NCI-H460 (cell line): ENCODE data around the gene GUK1. TPM values are rescaled to one million over a fixed set of nuclear protein-coding genes. Genes with fewer than 3 reads are reported as not detected.
A peak's percentile ranks its signal among the peaks of the same experiment; 100 is the strongest.
"Not testable (repeated sequence)": the region's sequence is repeated elsewhere in the genome, so short reads cannot be mapped to it uniquely, and the experiment has no call there.

Experiments
- DNase-seq: peaks from one replicate; pipeline ENCODE4 v3.0.0-alpha.2; 2016; ENCODE audit warnings: low read depth; ENCODE audit errors: extremely low read depth
- total RNA-seq: library from RNA; depleted of rRNA; stranded (reverse); fragments of >200 nt; shearing (Covaris generic); gene quantifications from 2 replicates; pipeline ENCODE4 v1.2.3, GENCODE V29; 2014

The GUK1 gene
- total RNA-seq, 1 experiment from 2014 or later, result 169 TPM

DNA sequence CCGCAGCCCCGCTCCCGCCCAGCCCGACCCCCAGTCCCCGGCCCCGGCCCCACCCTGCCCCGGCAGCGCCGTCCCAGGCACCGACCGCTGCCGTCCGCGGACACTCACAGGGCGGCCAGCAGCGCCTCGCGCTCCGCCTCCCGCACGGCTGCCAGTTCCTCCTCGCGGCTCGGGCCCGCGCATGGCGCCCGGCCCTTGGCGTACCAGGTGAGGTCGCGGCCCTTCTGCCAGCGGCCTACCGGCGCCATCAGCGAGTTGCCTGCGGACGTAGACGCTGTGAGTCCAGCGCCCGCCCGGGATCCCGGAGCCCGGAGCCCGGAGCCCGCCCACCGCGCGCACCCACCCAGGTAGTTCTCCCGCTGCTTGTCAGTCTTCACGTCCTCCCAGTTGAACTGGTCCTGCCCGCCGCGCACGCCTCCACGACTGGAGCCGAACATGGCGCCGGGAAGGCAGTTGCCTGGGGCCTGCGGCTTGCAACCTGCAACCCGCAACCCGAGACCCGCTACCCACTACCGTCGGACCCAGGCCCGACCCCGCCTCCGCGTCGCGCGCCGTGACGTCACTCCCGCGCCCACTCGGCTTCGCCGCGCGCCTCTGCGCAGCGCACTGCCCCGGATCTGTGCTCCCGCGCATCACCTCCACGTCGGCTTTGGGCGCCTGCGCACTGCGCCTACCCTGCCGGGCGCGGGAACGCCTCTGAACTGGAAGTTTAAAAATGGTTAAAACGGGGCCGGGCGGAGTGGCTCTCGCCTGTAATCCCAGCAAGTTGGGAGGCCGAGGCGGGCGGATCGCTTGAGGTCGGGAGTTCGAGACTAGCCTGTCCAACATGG, 37.1 kb upstream of the GUK1 start, which contains the start of gene C1orf35:
C1orf35 (minus strand) TSS at position 535 of the 830 bp plus-strand sequence; CDS start at position 437, 98 bp downstream.
- peak; percentile 93 for DNase-seq

GRCh38 chr1:228104526-228105269, 35.4 kb upstream of the GUK1 start:
- no peak for DNase-seq

DNA sequence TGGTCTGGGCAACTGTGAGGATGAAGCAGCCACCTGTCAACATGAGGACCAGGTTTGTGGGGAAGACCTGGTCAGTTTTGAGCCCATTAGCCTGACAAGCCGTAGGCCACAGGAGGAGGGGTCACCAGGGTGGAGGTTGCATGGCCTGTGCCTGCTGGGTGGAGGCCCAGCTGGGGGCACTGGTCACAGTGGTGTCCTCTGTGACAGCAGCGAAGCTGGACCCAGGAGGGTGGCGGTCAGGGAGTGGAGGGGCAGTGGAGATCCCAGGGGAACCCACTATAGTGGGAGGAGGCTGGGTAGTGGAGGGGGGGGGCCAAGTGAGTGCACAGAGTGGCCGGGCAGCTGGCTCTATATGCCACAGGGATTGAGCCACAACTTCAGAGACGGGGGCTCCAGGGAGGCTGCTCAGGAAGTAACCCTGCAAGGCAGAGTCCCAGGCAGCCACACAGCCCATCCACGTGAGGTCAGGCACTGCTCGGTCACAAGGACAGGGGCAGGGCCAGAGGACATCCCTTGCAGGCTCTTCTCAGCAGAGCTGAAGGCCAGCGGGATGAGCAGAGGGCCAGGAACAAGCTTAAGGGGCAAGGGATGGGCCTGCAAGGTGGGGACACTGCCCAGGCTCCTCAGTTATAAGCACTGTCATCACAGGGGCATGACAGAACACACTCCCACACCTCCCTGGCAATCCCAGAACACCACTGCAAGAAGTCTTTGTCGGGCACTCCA, 34.6 kb upstream of the GUK1 start:
- DNase-seq, result no peak

DNA sequence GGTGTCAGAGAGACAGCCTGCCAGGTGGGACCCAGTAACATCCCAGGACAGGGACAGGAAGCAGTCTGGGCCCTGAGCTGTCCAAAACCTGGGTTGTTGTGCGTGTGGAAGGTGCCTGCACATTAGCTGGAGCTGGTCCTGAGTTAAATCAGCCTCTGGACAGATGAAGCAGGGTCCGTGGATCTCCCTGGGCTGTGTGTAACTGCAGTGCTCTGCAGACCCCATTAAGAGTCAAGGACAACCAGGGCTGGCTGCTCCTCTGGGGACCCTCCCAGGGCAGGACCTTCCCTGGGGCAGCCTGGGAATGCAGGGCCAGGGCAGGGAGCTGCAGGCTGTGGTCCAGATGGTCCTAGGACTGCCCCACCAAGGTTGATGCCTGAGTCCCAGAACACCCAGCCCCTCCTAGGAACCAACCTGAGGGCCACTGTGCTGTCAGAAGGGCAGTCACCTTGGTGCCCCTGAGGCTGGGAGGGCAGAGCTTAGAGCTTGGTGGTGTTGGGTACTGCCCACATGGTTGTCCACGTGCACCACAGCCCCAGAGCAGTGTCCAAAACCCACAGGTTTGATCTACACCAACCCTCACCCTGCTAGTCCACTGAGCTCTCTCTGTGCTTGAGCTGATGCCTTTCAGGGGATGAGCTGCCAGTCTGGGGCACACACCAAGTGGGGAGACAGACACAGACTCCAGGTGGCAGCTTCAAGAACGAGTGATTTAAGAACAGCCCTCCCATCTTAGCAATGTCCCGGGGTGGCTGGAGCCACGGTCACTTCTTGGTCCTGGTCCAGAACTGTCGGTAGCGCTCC, 33.9 kb upstream of the GUK1 start:
- DNase-seq, result no peak

DNA sequence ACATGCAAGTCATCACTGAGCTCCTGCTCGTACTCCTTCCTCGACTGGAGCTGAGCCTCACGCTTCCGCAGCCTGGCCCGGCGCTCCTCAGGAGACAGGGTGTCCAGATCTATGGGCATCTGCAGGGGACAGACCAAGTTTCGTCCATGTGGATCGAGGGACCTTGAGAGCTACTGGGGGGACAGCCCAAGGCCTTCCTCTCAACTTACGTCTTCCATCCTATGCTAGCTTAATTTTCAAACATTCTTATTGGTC, 33.4 kb upstream of the GUK1 start:
- no peak for DNase-seq

DNA sequence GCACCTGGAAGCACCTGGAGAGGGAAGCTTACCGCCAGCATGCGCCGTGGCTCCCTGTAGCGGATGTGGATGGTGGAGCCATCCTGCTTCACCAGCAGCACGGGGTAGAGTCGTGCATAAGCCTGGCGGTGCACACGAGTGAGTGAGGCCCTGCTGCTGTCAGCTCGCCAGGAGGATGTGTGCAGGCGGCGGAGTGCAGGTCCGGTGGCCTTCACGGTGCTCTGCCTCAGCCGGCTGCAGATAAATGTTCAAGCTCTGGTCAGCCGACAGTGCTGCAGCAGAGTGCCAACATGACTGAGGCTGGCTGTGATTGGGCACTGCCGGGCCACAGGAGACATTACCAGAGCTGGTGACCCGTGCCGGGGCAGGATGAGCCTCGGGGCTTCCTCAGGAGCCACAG, 32.4 kb upstream of the GUK1 start:
- no peak for DNase-seq

DNA sequence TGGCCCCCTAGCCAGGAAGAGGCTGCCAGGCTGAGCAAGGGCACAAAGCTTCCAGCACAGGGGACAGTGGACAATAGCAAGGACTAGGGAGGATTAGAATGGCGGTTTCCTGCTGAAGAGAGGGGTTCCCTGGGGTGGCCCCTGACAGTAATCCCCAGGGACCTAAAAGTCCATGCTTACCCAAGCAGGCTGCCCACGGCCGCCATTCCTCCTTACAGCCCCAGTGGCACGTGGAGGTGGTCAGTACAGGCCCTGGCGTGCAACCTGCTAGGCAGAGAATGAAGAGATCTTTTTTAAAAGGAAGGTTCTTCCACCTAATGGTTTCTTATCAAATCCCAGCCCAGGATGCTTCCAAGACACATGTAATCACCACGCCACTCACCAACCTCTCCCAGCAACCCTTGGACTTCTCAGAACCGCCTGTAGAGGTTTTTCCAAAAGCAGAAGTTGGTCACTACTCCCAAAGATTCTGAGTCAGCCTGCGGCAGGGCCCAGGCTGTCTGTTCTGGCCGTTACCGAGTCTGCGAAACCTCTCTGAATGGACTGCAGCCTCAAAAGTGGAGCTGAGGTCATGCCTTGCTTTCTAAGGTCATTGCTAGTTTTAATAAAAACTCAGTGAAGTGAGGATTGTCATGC, 31.9 kb upstream of the GUK1 start:
- no peak for DNase-seq

DNA sequence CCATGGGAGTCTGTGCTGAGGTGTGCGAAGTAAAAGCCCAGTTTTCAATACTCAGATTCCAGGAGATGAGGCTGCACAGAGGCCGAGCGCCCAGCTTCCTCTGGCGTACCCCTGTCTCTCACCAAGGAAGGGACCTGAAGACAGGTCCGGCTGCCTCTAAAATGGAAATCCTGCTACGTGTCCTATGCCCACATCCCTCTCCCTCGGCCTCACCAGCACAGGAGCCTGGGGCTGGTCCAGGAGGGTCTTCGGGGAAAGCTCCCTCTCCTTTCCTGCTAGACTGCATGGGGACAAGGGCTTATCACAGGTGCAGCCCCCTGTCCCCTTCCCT, 31.4 kb upstream of the GUK1 start:
- no peak for DNase-seq

GRCh38 chr1:228109073-228109961, 30.8 kb upstream of the GUK1 start, which contains the start of gene MRPL55:
Gene MRPL55, minus strand, starts transcription at chr1:228109299. Its CDS starts 1,039 bp downstream, at chr1:228108260.
- peak; percentile 98 for DNase-seq

DNA sequence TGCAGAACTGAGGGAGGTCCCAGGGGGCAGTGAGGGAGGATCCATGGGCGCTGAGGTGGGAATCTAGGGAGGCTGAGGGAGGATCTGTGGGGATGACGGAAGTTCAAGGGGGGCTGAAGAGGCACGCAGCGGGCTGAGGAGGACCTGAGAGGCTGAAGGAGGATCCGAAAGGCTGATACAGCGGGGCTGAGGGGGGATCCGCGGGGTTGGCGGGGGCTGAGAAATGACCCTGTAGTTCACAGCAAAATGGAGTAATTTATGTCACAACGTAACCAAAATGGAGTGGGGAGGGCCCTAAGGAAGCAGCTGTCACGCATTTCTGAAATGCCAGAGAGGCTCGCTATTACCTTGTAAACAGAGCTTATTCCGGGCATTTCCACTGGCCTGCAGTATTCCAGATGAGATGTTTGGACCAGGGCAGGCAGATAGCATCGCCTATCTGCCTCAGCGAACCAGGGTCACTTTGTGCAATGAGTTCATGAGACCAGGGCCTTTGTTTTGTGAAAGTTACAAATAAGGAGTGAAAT, 30.1 kb upstream of the GUK1 start:
- no peak for DNase-seq

DNA sequence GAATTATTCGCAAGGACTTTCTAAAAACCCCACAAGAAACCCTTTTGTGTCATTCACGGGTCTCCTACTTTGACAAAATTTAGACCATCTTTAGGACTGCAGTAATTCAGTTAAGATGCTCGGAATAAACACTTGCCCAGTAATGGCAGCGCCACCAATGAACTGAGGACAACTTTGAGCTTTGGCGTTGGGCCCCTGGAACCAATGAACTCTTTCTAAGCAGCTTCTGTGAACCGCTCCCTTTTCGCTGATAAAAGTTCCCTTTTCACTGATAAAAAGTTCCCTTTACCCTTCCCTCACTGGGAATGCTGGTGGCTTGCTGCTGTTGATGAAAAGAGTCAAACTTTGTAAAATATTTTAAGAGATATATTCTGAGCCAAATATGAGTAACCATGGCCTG, 29.5 kb upstream of the GUK1 start:
- no peak for DNase-seq

DNA sequence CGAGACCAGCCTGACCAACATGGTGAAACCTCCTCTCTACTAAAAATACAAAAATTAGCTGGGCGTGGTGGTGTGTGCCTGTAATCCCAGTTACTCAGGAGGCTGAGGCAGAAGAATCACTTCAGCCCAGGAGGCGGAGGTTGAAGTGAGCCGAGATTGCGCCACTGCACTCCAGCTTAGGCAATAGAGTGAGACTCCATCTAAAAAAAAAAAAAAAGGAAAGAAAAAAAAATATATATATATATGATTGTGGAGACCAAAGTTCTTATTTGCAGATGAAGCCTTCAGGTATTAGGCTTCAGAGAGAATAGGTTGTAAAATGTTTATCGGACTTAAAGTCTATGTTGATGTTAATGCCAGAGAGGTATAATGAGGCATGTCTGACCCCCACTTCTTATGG, 28.8 kb upstream of the GUK1 start:
- DNase-seq, result not testable (repeated sequence)

DNA sequence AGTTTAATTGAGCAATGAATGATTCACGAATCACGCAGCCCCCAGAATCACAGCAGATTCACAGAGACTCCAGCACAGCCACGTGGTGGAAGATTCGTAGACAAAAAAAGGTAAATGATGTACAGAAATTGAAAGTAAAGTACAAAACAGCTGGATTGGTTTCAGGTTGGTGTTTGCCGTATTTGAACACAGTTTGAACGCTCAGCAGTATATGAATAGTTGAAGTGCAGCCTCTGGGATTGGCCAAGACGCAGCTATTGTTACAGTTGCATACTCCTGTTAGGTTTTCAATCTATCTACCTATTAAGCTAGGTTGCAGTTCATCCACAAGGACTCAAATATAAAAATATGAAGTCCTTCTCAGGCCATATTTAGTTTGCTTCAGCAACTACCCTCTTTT, 27.9 kb upstream of the GUK1 start:
- no peak for DNase-seq

- no peak for DNase-seq
Measured at GRCh38 chr1:228112617-228113016, 27.5 kb upstream of the GUK1 start.

- DNase-seq, result no peak
Measured at GRCh38 chr1:228114827-228115226, 25.3 kb upstream of the GUK1 start.

DNA sequence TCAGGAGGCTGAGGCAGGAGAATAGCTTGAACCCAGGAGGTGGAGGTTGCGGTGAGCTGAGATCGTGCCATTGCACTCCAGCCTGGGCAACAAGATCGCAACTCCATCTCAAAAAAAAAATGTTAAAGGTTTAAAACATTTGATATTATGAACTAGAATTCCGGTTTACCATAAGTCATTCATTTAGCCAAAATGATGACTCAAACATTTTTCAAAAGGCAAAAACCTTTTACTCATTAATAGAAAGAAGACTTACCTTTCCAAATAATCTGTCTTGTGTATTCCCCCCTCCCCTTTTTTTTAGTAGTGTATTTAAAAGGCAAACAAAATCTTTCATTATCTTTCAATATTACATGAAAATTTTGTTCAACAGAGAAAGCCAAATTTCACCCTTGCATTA, 22.7 kb upstream of the GUK1 start:
- no peak for DNase-seq

DNA sequence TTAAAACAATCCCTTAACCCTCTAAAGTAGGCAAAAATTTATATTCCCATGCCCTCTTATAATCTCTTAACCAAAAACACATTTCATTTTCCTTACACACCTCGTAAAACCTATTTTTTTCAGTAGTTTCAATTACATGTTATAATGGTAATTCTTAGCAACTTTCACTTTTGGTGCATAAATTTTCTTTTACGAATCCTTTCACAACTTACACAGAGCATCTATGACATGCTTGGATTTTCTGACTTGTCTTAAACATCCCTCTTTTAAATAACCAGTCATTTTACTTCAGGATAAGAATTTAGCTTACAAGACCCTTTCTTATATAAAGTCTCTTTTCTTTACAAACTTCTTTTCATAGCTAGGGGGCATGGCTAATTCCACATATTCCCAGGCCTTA, 22.0 kb upstream of the GUK1 start:
- DNase-seq, result no peak

DNA sequence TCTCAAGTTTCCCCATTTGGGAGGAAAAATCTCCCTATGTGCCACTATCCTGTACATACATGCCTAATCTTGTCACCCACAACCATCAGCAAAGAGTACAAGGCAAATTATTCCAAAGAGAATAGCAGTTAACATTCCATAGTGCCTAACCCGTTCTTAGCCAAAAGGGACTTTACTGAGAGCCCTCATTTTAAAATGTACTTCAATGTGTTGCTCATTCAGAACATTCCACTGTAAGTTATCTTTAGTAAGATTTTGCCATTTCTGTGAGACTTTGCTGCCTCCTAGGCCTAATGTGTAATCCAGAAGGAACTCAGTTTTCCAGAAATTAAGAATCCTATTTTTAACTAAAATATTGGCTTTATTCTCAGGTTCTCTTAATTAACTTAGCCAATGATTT, 19.7 kb upstream of the GUK1 start:
- no peak for DNase-seq

GRCh38 chr1:228120857-228121489, 19.1 kb upstream of the GUK1 start:
- DNase-seq, result no peak
